Measurements from ENCODE around the gene SYNDIG1. TPM values are rescaled to one million over a fixed set of nuclear protein-coding genes. Genes with fewer than 3 reads are reported as not detected.

Gene SYNDIG1
- total and polyA plus RNA-seq, 2 of the 4 experiments (the other 2 are of a cell fraction) = not detected

GRCh38 chr20:24611360-24612140 lies 142.1 kb downstream of the SYNDIG1 start:
- H3K4ac ChIP-seq (ENCODE audit: low read depth, low read length) = no peak overlapping the region
- WGBS, 2 experiments (ENCODE audit: extremely low coverage in 2 of 2, insufficient read length in 1 of 2) = 100% methylated on average over 2 of the region's 5 CpGs; no CpG with 5 or more reads in 1 of the 2 experiments
- H3K9me1 ChIP-seq (ENCODE audit: insufficient read depth, low read length) = no peaks in the 10 kb centered on the region
- POLR2A ChIA-PET (ENCODE audit: unreplicated experiment) = no interaction called here
- H3K79me1 ChIP-seq (ENCODE audit: low read depth in 1 of 2, low read length in 2 of 2) = no peaks in the 10 kb centered on the region
- CTCF ChIA-PET = interaction anchor here (0.5 kb wide), 1 partner anchor 12 kb away, joined by 3 read pairs; no protein-coding TSS in a partner anchor
- H4K8ac ChIP-seq (ENCODE audit: low read depth in 2 of 2, low read length in 2 of 2) = no peak overlapping the region
- no peak overlapping the region for H2AK5ac ChIP-seq (ENCODE audit: low read depth, low read length)
- H3K23ac ChIP-seq (ENCODE audit: low read depth, low read length) = no peak overlapping the region
- H3K4me2 ChIP-seq (ENCODE audit: low read depth, low read length) = no peak overlapping the region
- H3K9ac ChIP-seq (ENCODE audit: low read depth, low read length) = no peak overlapping the region
- no peak overlapping the region for H2BK5ac ChIP-seq (ENCODE audit: low read depth, low read length, poor library complexity, severe bottlenecking)
- H4K5ac ChIP-seq (ENCODE audit: low read depth, low read length) = no peak overlapping the region
- H3K9me3 ChIP-seq (ENCODE audit: control insufficient read depth, insufficient read depth, low read length) = no peaks in the 10 kb centered on the region
- no peak overlapping the region for H3K27ac ChIP-seq (ENCODE audit: insufficient read depth, low read length)
- in situ Hi-C loops (cut with MboI; ENCODE audit: low sequenced_read_pairs) (no loop called here), dilution Hi-C loops (cut with HindIII; ENCODE audit: low sequenced_read_pairs, unreplicated experiment) (no loop called here), intact Hi-C loops (cut with micrococcal nuclease) (no loop called here)
- no peak overlapping the region for H3K56ac ChIP-seq (ENCODE audit: extremely low read depth, insufficient read depth, low read length)
- no peak overlapping the region for H3K14ac ChIP-seq (replicated peaks; ENCODE audit: low read depth, low read length)
- no peaks in the 10 kb centered on the region for H4K20me1 ChIP-seq (ENCODE audit: insufficient read depth, low read length)
- peaks cover 16% of the 10 kb centered on the region for H3K27me3 ChIP-seq (ENCODE audit: control insufficient read depth, insufficient read depth, low read length)
- H2BK15ac ChIP-seq (ENCODE audit: low read depth, low read length) = no peak overlapping the region
- no peak overlapping the region for H2AFZ ChIP-seq (replicated peaks; ENCODE audit: low read length, poor library complexity)
- no peak overlapping the region for H2AK9ac ChIP-seq (replicated peaks; ENCODE audit: low read depth, low read length, poor library complexity)
- no TSS peak for BruUV-seq (replicated peaks)
- H4K91ac ChIP-seq (ENCODE audit: insufficient read depth, low read depth, low read length) = no peak overlapping the region
- no peaks in the 10 kb centered on the region for H3K4me1 ChIP-seq (ENCODE audit: control insufficient read depth, insufficient read depth, low read length)
- no peak overlapping the region for H2BK20ac ChIP-seq (ENCODE audit: low read depth, low read length)
- TF ChIP-seq NFE2L2 (IDR thresholded peaks at IDR 0.05; ENCODE audit: low read depth, low read length) (no peak), RAD21 (IDR thresholded peaks at IDR 0.05; ENCODE audit: low read length) (no peak), CHD1 (IDR thresholded peaks at IDR 0.05; ENCODE audit: low read depth, low read length) (no peak), BHLHE40 (IDR thresholded peaks at IDR 0.05; ENCODE audit: low read depth, low read length) (no peak), RFX5 (IDR thresholded peaks at IDR 0.05; ENCODE audit: low read depth, low read length) (no peak), CEBPB (IDR thresholded peaks at IDR 0.05; ENCODE audit: low read depth, low read length) (no peak), ELK1 (IDR thresholded peaks at IDR 0.05; ENCODE audit: borderline replicate concordance, low read depth, low read length) (no peak), USF2 (IDR thresholded peaks at IDR 0.05; ENCODE audit: low read depth, low read length) (no peak), MXI1 (IDR thresholded peaks at IDR 0.05; ENCODE audit: borderline replicate concordance, low read depth, low read length) (no peak), FOS (IDR thresholded peaks at IDR 0.05; ENCODE audit: low read depth, low read length) (no peak), CTCF (conservative IDR thresholded peaks at IDR 0.05; ENCODE audit: low read depth, low read length) (no peak), SMC3 (IDR thresholded peaks at IDR 0.05; ENCODE audit: low read depth, low read length) (no peak), RCOR1 (IDR thresholded peaks at IDR 0.05; ENCODE audit: insufficient replicate concordance, low read length) (no peak), MAZ (IDR thresholded peaks at IDR 0.05; ENCODE audit: borderline replicate concordance, low read depth, low read length) (no peak), MAFK (IDR thresholded peaks at IDR 0.05; ENCODE audit: low read depth, low read length) (no peak), POLR2A (IDR thresholded peaks at IDR 0.05; ENCODE audit: low read depth, low read length) (no peak)
- H3K36me3 ChIP-seq (ENCODE audit: control insufficient read depth, insufficient read depth, low read length) = no peaks in the 10 kb centered on the region
- ATAC-seq (ENCODE audit: low read depth) (no peak), DNase-seq (no peak)
- no peak overlapping the region for H3K18ac ChIP-seq (ENCODE audit: low read depth, low read length)
- no peak overlapping the region for H3K4me3 ChIP-seq (ENCODE audit: insufficient read depth, low read depth, low read length)
- no peak overlapping the region for H2BK120ac ChIP-seq (ENCODE audit: low read depth, low read length)

All from IMR-90 (cell line).